ENCODE measurements around the gene SMPDL3B.

SMPDL3B gene

GRCh38 chr1:27973771-27974416 is 39.1 kb downstream of the SMPDL3B start:
- Histone ChIP-seq H3K79me2 (ENCODE audit: insufficient read depth, low read length) (no peaks in the 10 kb centered on the region), H2AFZ (ENCODE audit: low read length) (no peak overlapping the region), H3K9me2 (replicated peaks; ENCODE audit: low read depth, low read length) (no peaks in the 10 kb centered on the region), H3K27me3 (ENCODE audit: insufficient read depth, low read length, poor library complexity, severe bottlenecking) (no peaks in the 10 kb centered on the region), H4K20me1 (ENCODE audit: insufficient read depth, low read length, poor library complexity, severe bottlenecking) (no peaks in the 10 kb centered on the region), H3K4me3 (ENCODE audit: low read length, poor library complexity, severe bottlenecking) (no peak overlapping the region), H3K4me1 (ENCODE audit: insufficient read depth, low read length, poor library complexity, severe bottlenecking) (no peaks in the 10 kb centered on the region), H3K9ac (ENCODE audit: low read depth, low read length, poor library complexity, severe bottlenecking) (no peak overlapping the region), H3F3A (ENCODE audit: low read depth) (no peaks in the 10 kb centered on the region), H3K36me3 (ENCODE audit: insufficient read depth, low read length) (0 out of 2 replicates have a peak, but pooled peaks cover 4% of the 10 kb centered on the region), H3K4me2 (ENCODE audit: low read depth, low read length, poor library complexity, severe bottlenecking) (no peak overlapping the region), H3K9me3 (ENCODE audit: insufficient read depth, low read depth, low read length) (no peaks in the 10 kb centered on the region)
- TF ChIP-seq CTCF (conservative IDR thresholded peaks at IDR 0.05; ENCODE audit: low read length): no peak
- TF ChIP-seq EZH2phosphoT487 (IDR thresholded peaks at IDR 0.05; ENCODE audit: borderline replicate concordance): no peak

DNA sequence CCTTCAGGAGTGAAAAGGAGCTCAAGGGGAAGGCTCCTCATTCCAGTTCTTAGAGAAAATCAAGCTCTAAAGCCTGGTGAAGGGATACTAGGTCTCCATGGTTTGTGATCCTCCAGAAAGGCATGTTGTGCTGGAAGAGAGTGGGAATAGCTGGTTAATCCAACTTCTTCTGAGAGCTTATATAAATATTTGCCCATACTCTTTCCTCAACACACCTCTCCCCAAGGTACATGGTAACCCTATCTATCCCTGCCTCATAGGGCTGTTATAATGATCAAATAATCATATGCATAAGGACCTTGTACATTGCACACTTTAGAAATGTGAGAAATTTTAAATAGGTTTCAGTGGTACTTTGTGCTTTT is 39.6 kb downstream of the SMPDL3B start:
- Histone ChIP-seq H3K36me3 (ENCODE audit: insufficient read depth, low read length) (0 out of 2 replicates have a peak, but pooled peaks cover 4% of the 10 kb centered on the region), H3K4me2 (ENCODE audit: low read depth, low read length, poor library complexity, severe bottlenecking) (no peak overlapping the region), H3K27me3 (ENCODE audit: insufficient read depth, low read length, poor library complexity, severe bottlenecking) (no peaks in the 10 kb centered on the region), H3K4me1 (ENCODE audit: insufficient read depth, low read length, poor library complexity, severe bottlenecking) (no peaks in the 10 kb centered on the region), H2AFZ (ENCODE audit: low read length) (no peak overlapping the region), H3K9me3 (ENCODE audit: insufficient read depth, low read depth, low read length) (no peaks in the 10 kb centered on the region), H3K4me3 (ENCODE audit: low read length, poor library complexity, severe bottlenecking) (no peak overlapping the region), H3K9me2 (replicated peaks; ENCODE audit: low read depth, low read length) (no peaks in the 10 kb centered on the region), H3F3A (ENCODE audit: low read depth) (no peaks in the 10 kb centered on the region), H4K20me1 (ENCODE audit: insufficient read depth, low read length, poor library complexity, severe bottlenecking) (no peaks in the 10 kb centered on the region), H3K79me2 (ENCODE audit: insufficient read depth, low read length) (no peaks in the 10 kb centered on the region), H3K9ac (ENCODE audit: low read depth, low read length, poor library complexity, severe bottlenecking) (no peak overlapping the region)
- no peak for TF ChIP-seq CTCF (conservative IDR thresholded peaks at IDR 0.05; ENCODE audit: low read length)

- no peak overlapping the region for H3K4me2 ChIP-seq (ENCODE audit: low read depth, low read length, poor library complexity, severe bottlenecking)
- no peaks in the 10 kb centered on the region for H3K27me3 ChIP-seq (ENCODE audit: insufficient read depth, low read length, poor library complexity, severe bottlenecking)
- no peaks in the 10 kb centered on the region for H4K20me1 ChIP-seq (ENCODE audit: insufficient read depth, low read length, poor library complexity, severe bottlenecking)
- no peaks in the 10 kb centered on the region for H3K9me2 ChIP-seq (replicated peaks; ENCODE audit: low read depth, low read length)
- no peak overlapping the region for H2AFZ ChIP-seq (ENCODE audit: low read length)
- no peaks in the 10 kb centered on the region for H3K9me3 ChIP-seq (ENCODE audit: insufficient read depth, low read depth, low read length)
- H3K4me1 ChIP-seq (ENCODE audit: insufficient read depth, low read length, poor library complexity, severe bottlenecking): no peaks in the 10 kb centered on the region
- H3F3A ChIP-seq (ENCODE audit: low read depth): no peaks in the 10 kb centered on the region
- no peak overlapping the region for H3K4me3 ChIP-seq (ENCODE audit: low read length, poor library complexity, severe bottlenecking)
- H3K79me2 ChIP-seq (ENCODE audit: insufficient read depth, low read length): no peaks in the 10 kb centered on the region
- TF ChIP-seq EZH2phosphoT487 (IDR thresholded peaks at IDR 0.05; ENCODE audit: borderline replicate concordance) (no peak), CTCF (conservative IDR thresholded peaks at IDR 0.05; ENCODE audit: low read length) (peak; percentile 67)
- H3K9ac ChIP-seq (ENCODE audit: low read depth, low read length, poor library complexity, severe bottlenecking): no peak overlapping the region
- no peaks in the 10 kb centered on the region for H3K36me3 ChIP-seq (ENCODE audit: insufficient read depth, low read length)
Observed at GRCh38 chr1:27979151-27979858, 44.5 kb downstream of the SMPDL3B start.

Measured in Loucy (cell line).